Right lobe of liver (tissue), 4 donors: ENCODE measurements around the gene P2RY13.

ENCODE experiments used
- POLR2A ChIP-seq: fragments of 450-650 bp; IDR thresholded peaks from one replicate; pipeline ENCODE4 v1.6.1; 2017; ENCODE audit warnings: antibody characterized with exemption, mild to moderate bottlenecking
- TF ChIP-seq, protein P1 (sequence below), 4 donors: fragments of 200-600 bp in 3 of 4; fragments of 450-650 bp in 1 of 4; IDR thresholded peaks; one replicate each; pipeline versions ENCODE4 v1.5.1 to v1.8.0; 2016 to 2022; ENCODE audit warnings: antibody characterized with exemption in 4 of 4, mild to moderate bottlenecking in 2 of 4
- donor health status: DM: no; HTN: no; CAD: no.
- donor health status: DM: no; HTN: no; CAD: no.
- donor health status: DM: no; HTN: yes; CAD: no.

DNA sequence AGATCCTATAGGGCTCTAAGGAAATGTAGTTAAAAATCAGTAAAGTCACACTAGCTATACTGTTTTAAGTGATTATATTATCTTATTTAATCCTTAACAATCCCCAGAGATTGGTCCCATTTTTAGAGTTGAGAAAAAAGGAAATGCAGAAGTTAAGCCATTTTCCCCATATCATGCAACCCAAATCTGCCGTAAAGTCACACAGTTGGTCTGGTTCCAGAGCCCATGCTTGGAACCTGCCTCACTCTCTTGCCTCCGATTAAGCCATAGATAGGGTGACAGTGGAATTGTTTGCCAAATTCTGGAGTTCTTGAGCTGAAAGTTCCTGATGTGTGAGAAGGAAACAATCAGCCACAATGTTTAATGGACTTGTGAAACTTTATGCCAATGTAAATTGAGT, 2.3 kb upstream of the P2RY13 start:
- no peak for TF ChIP-seq POLR2A
- TF ChIP-seq, protein P1, sequence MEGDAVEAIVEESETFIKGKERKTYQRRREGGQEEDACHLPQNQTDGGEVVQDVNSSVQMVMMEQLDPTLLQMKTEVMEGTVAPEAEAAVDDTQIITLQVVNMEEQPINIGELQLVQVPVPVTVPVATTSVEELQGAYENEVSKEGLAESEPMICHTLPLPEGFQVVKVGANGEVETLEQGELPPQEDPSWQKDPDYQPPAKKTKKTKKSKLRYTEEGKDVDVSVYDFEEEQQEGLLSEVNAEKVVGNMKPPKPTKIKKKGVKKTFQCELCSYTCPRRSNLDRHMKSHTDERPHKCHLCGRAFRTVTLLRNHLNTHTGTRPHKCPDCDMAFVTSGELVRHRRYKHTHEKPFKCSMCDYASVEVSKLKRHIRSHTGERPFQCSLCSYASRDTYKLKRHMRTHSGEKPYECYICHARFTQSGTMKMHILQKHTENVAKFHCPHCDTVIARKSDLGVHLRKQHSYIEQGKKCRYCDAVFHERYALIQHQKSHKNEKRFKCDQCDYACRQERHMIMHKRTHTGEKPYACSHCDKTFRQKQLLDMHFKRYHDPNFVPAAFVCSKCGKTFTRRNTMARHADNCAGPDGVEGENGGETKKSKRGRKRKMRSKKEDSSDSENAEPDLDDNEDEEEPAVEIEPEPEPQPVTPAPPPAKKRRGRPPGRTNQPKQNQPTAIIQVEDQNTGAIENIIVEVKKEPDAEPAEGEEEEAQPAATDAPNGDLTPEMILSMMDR (IDR thresholded peaks at IDR 0.05) = no peak
